HUES6 (cell line): ENCODE measurements around the gene SNX24.
"Not testable (repeated sequence)": the region's sequence is repeated elsewhere in the genome, so short reads cannot be mapped to it uniquely, and the experiment has no call there.

Experiments used
- H3K27ac ChIP-seq: 2 replicates; pipeline ENCODE4 v1.7.0; 2013; ENCODE audit warnings: low read depth, mild to moderate bottlenecking, low read length, inconsistent platforms
- H3K27me3 ChIP-seq: 2 replicates; pipeline ENCODE4 v1.6.1; 2013; ENCODE audit warnings: low read length; ENCODE audit not compliant: control insufficient read depth, insufficient read depth
- H3K36me3 ChIP-seq: 2 replicates; pipeline ENCODE4 v1.6.1; 2013; ENCODE audit warnings: low read length; ENCODE audit not compliant: control insufficient read depth, insufficient read depth
- H3K4me1 ChIP-seq: 2 replicates; pipeline ENCODE4 v1.6.1; 2013; ENCODE audit warnings: low read length; ENCODE audit not compliant: control insufficient read depth, insufficient read depth
- H3K4me3 ChIP-seq: 2 replicates; pipeline ENCODE4 v1.5.1; 2013; ENCODE audit warnings: low read depth, low read length
- H3K9ac ChIP-seq: one replicate; pipeline ENCODE4 v1.6.1; 2013; ENCODE audit warnings: mild to moderate bottlenecking, low read length
- H3K9me3 ChIP-seq: 2 replicates; pipeline ENCODE4 v1.6.1; 2013; ENCODE audit warnings: low read depth, low read length; ENCODE audit not compliant: control insufficient read depth, insufficient read depth

Gene SNX24

DNA sequence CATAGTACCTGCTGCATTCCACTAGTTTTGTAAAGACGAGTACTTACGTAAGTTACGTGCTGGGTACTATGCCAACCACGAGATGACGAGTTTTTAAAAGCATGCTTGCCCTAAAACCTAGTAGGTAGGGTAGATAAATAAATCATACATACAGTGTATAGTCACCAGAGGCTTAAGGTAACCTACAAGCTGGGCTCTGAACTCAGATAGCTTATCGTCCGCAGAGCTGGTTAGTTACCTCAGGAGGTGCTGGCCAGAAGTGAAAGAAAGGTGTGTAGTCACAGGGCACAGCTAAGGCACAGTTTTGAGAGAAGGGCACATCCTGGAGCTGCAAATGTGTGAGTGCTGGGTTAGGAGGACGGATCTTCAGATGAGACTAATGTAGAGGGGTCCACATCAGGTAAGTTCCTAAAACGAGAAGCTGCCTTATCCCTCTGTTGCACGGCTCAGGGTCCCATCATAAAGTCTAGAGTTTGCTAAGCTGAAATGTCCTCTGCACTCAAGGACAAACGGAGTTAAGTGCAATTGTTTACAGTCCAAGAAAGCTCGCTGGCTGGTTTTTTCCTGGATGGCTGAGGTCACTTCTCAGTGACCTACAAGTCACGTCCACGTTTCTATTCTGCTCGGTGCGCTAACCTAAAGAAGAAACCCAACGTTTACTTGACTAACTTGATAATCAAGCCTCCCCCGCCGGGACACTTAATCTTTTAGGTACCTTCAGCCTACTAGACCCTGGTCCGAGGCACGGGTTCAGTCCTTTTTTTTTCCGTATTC lies 1.1 kb upstream of the SNX24 start:
- no peaks in the 10 kb centered on the region for H3K36me3 ChIP-seq
- no peaks in the 10 kb centered on the region for H3K9me3 ChIP-seq
- no peak overlapping the region for H3K27ac ChIP-seq
- peak overlapping the region; percentile 87 for H3K4me3 ChIP-seq
- H3K4me1 ChIP-seq: peaks cover 20% of the 10 kb centered on the region
- peak overlapping the region; percentile 79 for H3K9ac ChIP-seq
- peaks cover 9% of the 10 kb centered on the region; the same call in 1 of the 2 replicates for H3K27me3 ChIP-seq

DNA sequence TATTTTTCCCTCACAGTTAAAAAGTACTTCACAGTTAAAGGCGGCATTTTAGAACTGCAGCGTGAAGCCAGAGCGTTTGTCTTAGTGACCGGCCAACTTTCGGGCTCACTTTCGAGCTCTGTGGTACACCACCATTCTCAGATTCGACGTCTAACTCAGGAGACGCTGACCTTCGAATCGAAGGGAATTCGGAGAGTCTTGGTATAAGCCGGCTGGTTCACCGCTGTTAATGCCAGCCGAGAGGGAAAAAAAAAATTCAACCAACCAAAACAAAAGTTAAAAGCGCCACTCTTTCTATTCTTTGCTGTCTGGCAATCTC lies 544 bp upstream of the SNX24 start:
- Histone ChIP-seq H3K9ac (peak overlapping the region; percentile 79), H3K27ac (peak overlapping the region; percentile 23; the same call in 1 of the 2 replicates), H3K27me3 (peaks cover 9% of the 10 kb centered on the region; the same call in 1 of the 2 replicates), H3K4me1 (peaks cover 24% of the 10 kb centered on the region), H3K9me3 (no peaks in the 10 kb centered on the region), H3K36me3 (no peaks in the 10 kb centered on the region), H3K4me3 (peak overlapping the region; percentile 87)

DNA sequence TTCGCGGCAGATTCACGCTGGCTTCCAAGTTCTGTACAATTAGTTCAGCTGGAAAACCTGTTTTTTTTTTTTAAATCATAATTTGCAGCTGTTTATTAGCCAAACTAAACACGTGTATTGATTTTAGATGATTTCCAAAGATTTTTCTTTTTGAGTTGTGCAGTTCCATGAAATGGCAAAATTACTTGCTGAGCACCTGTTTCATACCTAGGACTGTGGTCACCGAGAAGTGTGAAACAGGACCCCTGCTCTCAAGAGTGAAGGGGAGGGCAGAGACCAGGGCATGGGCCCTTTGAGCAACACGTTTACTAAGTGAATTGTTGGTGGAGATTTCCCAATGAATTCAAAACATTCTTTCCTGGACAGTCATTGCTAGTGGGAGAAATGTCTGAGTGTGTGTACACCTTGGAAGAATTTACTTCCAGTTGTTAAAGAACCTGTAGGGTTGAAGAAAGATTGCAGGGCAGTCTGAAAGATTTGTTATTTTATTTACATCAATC lies 688 bp downstream of the SNX24 start:
- Histone ChIP-seq H3K27ac (peak overlapping the region; percentile 72; the same call in 1 of the 2 replicates), H3K36me3 (no peaks in the 10 kb centered on the region), H3K9ac (peak overlapping the region; percentile 79), H3K4me1 (peaks cover 24% of the 10 kb centered on the region), H3K27me3 (peaks cover 9% of the 10 kb centered on the region; the same call in 1 of the 2 replicates), H3K4me3 (peak overlapping the region; percentile 87), H3K9me3 (no peaks in the 10 kb centered on the region)

DNA sequence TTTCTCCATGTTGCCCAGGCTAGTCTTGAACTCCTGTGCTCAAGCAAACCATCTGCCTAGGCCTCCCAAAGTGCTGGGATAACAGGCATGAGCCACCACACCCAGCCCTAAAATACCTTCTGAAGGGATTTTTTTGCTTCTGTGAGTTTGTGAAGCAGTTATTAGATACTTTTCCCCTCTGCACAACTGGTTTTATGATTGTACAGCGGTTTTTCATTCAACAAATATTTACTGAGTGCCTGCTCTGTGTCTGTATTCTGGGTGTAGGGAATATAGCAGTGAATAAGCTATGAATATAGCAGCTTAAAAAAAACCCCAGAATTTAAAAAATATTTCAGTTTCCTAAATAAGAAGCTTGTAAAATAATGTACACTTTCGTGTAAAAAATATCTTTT lies 2.3 kb downstream of the SNX24 start:
- H3K27me3 ChIP-seq: peaks cover 9% of the 10 kb centered on the region; the same call in 1 of the 2 replicates
- H3K36me3 ChIP-seq: no peaks in the 10 kb centered on the region
- no peaks in the 10 kb centered on the region for H3K9me3 ChIP-seq
- peaks cover 24% of the 10 kb centered on the region for H3K4me1 ChIP-seq
- no peak overlapping the region for H3K27ac ChIP-seq
- no peak overlapping the region for H3K4me3 ChIP-seq
- H3K9ac ChIP-seq: no peak overlapping the region

DNA sequence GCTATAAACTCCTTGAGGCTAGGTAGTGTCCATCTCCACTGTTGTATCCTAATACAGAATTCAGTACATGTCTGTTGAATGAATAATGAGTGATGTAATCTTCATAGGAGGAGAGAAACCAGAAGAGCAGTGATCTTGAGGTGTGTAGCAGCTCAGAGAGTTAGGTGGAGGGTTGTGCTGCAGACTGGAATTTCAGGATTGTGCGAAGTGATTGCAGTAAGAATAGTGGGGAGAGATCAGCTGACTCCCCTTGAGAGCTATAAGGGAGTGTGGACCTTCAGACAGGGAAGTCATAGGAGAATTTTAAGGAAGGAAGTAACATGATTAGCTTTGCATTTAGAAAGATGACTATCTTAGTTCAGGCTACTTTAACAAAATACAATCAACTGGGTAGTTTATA lies 4.4 kb downstream of the SNX24 start:
- H3K27me3 ChIP-seq: peaks cover under 1% of the 10 kb centered on the region; the same call in 1 of the 2 replicates
- H3K27ac ChIP-seq: no peak overlapping the region
- no peaks in the 10 kb centered on the region for H3K9me3 ChIP-seq
- H3K36me3 ChIP-seq: no peaks in the 10 kb centered on the region
- no peak overlapping the region for H3K4me3 ChIP-seq
- no peak overlapping the region for H3K9ac ChIP-seq
- H3K4me1 ChIP-seq: peaks cover 17% of the 10 kb centered on the region

DNA sequence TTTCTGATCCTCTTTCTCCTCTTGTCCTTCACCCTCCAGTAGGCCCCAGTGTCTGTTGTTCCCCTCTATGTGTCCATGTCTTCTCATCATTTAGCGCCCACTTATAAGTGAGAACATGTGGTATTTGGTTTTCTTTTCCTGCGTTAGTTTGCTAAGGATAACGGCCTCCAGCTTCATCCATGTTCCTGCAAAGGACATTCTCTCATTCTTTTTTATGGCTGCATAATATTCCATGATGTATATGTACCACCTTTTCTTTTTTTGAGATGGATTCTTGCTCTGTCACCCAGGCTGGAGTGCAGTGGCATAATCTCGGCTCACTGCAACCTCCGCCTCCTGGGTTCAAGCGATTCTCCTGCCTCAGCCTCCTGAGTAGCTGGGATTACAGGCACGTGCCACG lies 12.1 kb downstream of the SNX24 start:
- H3K27ac ChIP-seq, H3K36me3 ChIP-seq, H3K9ac ChIP-seq, H3K4me3 ChIP-seq, H3K27me3 ChIP-seq, H3K9me3 ChIP-seq: not testable (repeated sequence)
- H3K4me1 ChIP-seq: peaks cover 15% of the 10 kb centered on the region

DNA sequence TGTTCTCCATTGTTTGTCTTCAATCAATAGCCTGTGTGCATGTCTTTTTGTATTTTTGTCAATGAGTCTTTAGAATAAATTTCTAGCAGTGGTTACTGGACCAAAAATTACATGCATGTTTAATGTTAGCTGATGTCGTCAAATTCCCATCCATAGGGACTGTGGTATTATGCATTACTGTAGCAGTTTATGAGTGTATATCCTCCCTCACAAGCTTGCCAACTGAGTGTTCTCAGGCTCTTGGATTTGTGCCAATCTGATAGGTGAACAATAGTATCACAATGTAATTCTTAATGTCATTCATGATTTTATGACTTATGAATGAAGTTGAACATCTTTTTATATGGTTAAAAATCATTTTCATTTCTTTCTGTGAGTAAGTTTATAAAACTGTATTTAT lies 13.0 kb downstream of the SNX24 start:
- H3K36me3 ChIP-seq: no peaks in the 10 kb centered on the region
- no peaks in the 10 kb centered on the region for H3K27me3 ChIP-seq
- no peaks in the 10 kb centered on the region for H3K9me3 ChIP-seq
- H3K27ac ChIP-seq: no peak overlapping the region
- H3K9ac ChIP-seq: no peak overlapping the region
- no peak overlapping the region for H3K4me3 ChIP-seq
- peaks cover 15% of the 10 kb centered on the region for H3K4me1 ChIP-seq

DNA sequence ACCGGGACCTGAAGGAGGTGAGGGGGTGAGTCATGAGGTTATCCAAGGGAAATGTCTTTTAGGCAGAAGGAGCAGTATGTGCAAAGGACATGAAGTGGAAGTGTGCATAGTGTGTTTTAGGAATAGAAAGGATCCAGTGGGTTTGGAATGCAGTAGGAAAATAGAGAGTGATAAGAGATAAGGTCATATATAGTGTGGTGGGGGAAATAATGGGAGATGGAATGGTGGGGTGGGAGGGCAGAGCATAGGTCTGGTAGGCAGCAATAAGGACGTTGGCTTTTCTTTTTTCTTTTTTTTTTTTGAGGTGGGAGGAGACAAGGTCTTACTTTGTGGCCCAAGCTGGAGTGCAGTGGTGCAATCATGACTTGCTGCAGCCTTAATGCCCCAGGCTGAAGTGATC lies 17.8 kb downstream of the SNX24 start:
- Histone ChIP-seq H3K4me3 (no peak overlapping the region), H3K27me3 (no peaks in the 10 kb centered on the region), H3K9ac (no peak overlapping the region), H3K9me3 (no peaks in the 10 kb centered on the region), H3K36me3 (no peaks in the 10 kb centered on the region), H3K27ac (no peak overlapping the region), H3K4me1 (peaks cover 15% of the 10 kb centered on the region)

DNA sequence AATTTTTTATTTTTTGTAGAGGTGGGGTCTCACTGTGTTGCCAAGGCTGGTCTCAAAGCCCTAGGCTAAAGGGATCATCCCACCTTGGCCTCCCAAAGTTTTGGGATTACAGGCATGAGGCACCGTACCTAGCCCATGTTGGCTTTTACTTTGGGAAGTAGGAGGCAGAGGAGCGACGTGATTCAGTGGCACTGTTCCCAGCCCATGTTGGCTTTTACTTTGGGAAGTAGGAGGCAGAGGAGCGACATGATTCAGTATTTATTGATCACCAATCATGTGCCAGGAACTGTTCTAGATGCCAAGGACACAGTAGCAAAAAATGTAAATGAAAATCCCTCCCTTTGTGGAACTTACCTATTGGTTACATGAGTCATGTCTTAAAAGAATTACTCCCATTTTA lies 18.3 kb downstream of the SNX24 start:
- H3K27me3 ChIP-seq: no peaks in the 10 kb centered on the region
- no peaks in the 10 kb centered on the region for H3K36me3 ChIP-seq
- no peak overlapping the region for H3K4me3 ChIP-seq
- no peaks in the 10 kb centered on the region for H3K9me3 ChIP-seq
- H3K9ac ChIP-seq: no peak overlapping the region
- no peak overlapping the region for H3K27ac ChIP-seq
- peaks cover 15% of the 10 kb centered on the region for H3K4me1 ChIP-seq

DNA sequence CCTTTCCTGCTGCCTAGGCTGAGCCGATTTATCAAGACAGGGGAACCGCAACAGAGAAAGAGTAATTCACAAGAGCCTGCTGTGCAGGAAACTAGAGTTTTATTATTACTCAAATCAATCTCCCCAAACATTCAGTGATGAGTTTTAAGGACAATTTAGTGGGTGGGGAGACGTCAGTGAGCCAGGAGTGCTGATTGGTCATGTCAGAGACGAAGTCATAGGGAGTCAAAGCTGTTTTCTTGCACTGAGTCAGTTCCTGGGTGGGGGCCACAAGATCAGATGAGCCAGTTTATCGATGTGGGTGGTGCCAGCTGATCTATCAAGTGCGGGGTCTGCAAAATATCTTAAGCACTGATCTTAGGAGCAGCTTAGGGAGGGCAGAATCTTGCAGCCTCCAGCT lies 19.0 kb downstream of the SNX24 start:
- Histone ChIP-seq H3K27me3 (no peaks in the 10 kb centered on the region), H3K27ac (no peak overlapping the region), H3K9ac (no peak overlapping the region), H3K4me3 (no peak overlapping the region), H3K4me1 (peaks cover 19% of the 10 kb centered on the region), H3K36me3 (no peaks in the 10 kb centered on the region), H3K9me3 (no peaks in the 10 kb centered on the region)

DNA sequence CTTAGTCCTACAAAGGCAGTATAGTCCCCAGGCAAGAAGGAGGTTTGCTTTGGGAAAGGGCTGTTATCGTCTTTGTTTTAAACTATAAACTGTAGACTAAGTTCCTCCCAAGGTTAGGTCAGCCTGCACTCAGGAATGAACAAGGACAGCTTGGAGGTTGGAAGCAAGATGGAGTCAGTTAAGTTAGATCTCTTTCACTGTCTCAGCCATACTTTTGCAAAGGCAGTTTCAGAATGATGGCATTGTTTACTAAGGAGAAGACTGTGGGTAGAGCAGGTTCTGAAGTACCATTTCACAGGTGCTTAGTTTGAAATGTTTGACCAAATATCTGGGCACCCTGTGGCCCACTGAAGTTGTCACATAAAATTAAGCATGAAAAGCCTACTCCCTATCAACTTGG lies 19.4 kb downstream of the SNX24 start:
- Histone ChIP-seq H3K9ac (no peak overlapping the region), H3K36me3 (no peaks in the 10 kb centered on the region), H3K4me3 (no peak overlapping the region), H3K9me3 (no peaks in the 10 kb centered on the region), H3K27me3 (no peaks in the 10 kb centered on the region), H3K4me1 (peaks cover 20% of the 10 kb centered on the region), H3K27ac (no peak overlapping the region)
